Measurements from ENCODE around the gene TMC8.

Gene TMC8

GRCh38 chr17:78101112-78101511 lies 29.5 kb upstream of the TMC8 start:
- no peak overlapping the region for H3K9ac ChIP-seq
- no peak overlapping the region for H3K4me2 ChIP-seq (ENCODE audit: low read length)
- no peaks in the 10 kb centered on the region for H3K9me3 ChIP-seq (ENCODE audit: control insufficient read depth, low read length)
- H2AFZ ChIP-seq: no peak overlapping the region
- H3K79me2 ChIP-seq: no peaks in the 10 kb centered on the region
- H3K27me3 ChIP-seq (ENCODE audit: control insufficient read depth, insufficient read depth, low read length): no peaks in the 10 kb centered on the region
- no peaks in the 10 kb centered on the region for H3K4me1 ChIP-seq
- TF ChIP-seq CTCF (IDR thresholded peaks at IDR 0.05): no peak
- no peak overlapping the region for H3K4me3 ChIP-seq (ENCODE audit: low read depth, low read length)
- H3K27ac ChIP-seq: no peak overlapping the region
- no peaks in the 10 kb centered on the region for H3K36me3 ChIP-seq (ENCODE audit: control insufficient read depth, insufficient read depth, low read length)

GRCh38 chr17:78101542-78101941 lies 29.0 kb upstream of the TMC8 start:
- no peak overlapping the region for H3K4me2 ChIP-seq (ENCODE audit: low read length)
- H2AFZ ChIP-seq: no peak overlapping the region
- H3K79me2 ChIP-seq: no peaks in the 10 kb centered on the region
- no peaks in the 10 kb centered on the region for H3K4me1 ChIP-seq
- no peak overlapping the region for H3K27ac ChIP-seq
- TF ChIP-seq CTCF (IDR thresholded peaks at IDR 0.05): no peak
- no peaks in the 10 kb centered on the region for H3K36me3 ChIP-seq (ENCODE audit: control insufficient read depth, insufficient read depth, low read length)
- no peaks in the 10 kb centered on the region for H3K9me3 ChIP-seq (ENCODE audit: control insufficient read depth, low read length)
- no peak overlapping the region for H3K4me3 ChIP-seq (ENCODE audit: low read depth, low read length)
- no peak overlapping the region for H3K9ac ChIP-seq
- H3K27me3 ChIP-seq (ENCODE audit: control insufficient read depth, insufficient read depth, low read length): no peaks in the 10 kb centered on the region

- Histone ChIP-seq H2AFZ (no peak overlapping the region), H3K79me2 (no peaks in the 10 kb centered on the region), H3K27ac (no peak overlapping the region), H3K4me1 (no peaks in the 10 kb centered on the region), H3K27me3 (ENCODE audit: control insufficient read depth, insufficient read depth, low read length) (no peaks in the 10 kb centered on the region), H3K4me2 (ENCODE audit: low read length) (no peak overlapping the region), H3K36me3 (ENCODE audit: control insufficient read depth, insufficient read depth, low read length) (no peaks in the 10 kb centered on the region), H3K9me3 (ENCODE audit: control insufficient read depth, low read length) (no peaks in the 10 kb centered on the region), H3K4me3 (ENCODE audit: low read depth, low read length) (no peak overlapping the region), H3K9ac (no peak overlapping the region)
- TF ChIP-seq CTCF (IDR thresholded peaks at IDR 0.05): no peak
These were observed 27.3 kb upstream of the TMC8 start for GRCh38 chr17:78103311-78103710.

GRCh38 chr17:78104540-78104941 lies 26.0 kb upstream of the TMC8 start:
- Histone ChIP-seq H3K4me2 (ENCODE audit: low read length) (no peak overlapping the region), H3K27me3 (ENCODE audit: control insufficient read depth, insufficient read depth, low read length) (no peaks in the 10 kb centered on the region), H3K9ac (no peak overlapping the region), H2AFZ (no peak overlapping the region), H3K79me2 (no peaks in the 10 kb centered on the region), H3K4me3 (ENCODE audit: low read depth, low read length) (no peak overlapping the region), H3K4me1 (no peaks in the 10 kb centered on the region), H3K27ac (no peak overlapping the region), H3K36me3 (ENCODE audit: control insufficient read depth, insufficient read depth, low read length) (no peaks in the 10 kb centered on the region), H3K9me3 (ENCODE audit: control insufficient read depth, low read length) (no peaks in the 10 kb centered on the region)
- TF ChIP-seq CTCF (IDR thresholded peaks at IDR 0.05): no peak

GRCh38 chr17:78105101-78105500 lies 25.5 kb upstream of the TMC8 start:
- H3K79me2 ChIP-seq: no peaks in the 10 kb centered on the region
- no peaks in the 10 kb centered on the region for H3K4me1 ChIP-seq
- H3K4me2 ChIP-seq (ENCODE audit: low read length): no peak overlapping the region
- H3K9ac ChIP-seq: no peak overlapping the region
- no peak overlapping the region for H3K27ac ChIP-seq
- H3K27me3 ChIP-seq (ENCODE audit: control insufficient read depth, insufficient read depth, low read length): no peaks in the 10 kb centered on the region
- H3K36me3 ChIP-seq (ENCODE audit: control insufficient read depth, insufficient read depth, low read length): no peaks in the 10 kb centered on the region
- no peaks in the 10 kb centered on the region for H3K9me3 ChIP-seq (ENCODE audit: control insufficient read depth, low read length)
- no peak overlapping the region for H2AFZ ChIP-seq
- TF ChIP-seq CTCF (IDR thresholded peaks at IDR 0.05): no peak
- no peak overlapping the region for H3K4me3 ChIP-seq (ENCODE audit: low read depth, low read length)
